Keratinocyte (primary cell): ENCODE measurements around the gene SLCO3A1.
A peak's percentile ranks its signal among the peaks of the same experiment; 100 is the strongest.

Experiments used
- CTCF ChIP-seq, 3 experiments: IDR thresholded peaks in 1 of 3; conservative IDR thresholded peaks in 1 of 3; optimal IDR thresholded peaks in 1 of 3; 2 replicates in 2 of 3; 3 replicates in 1 of 3; pipeline versions ENCODE3 to v1.5.1; 2011; ENCODE audit warnings: low read length in 3 of 3, mild to moderate bottlenecking in 3 of 3, moderate library complexity in 2 of 3, control low read depth in 1 of 3, inconsistent platforms in 1 of 3; ENCODE audit not compliant: insufficient read depth in 2 of 3; ENCODE audit errors: extremely low read depth in 1 of 3
- EZH2 ChIP-seq: IDR thresholded peaks from one replicate; pipeline ENCODE4 v1.6.1; 2012; ENCODE audit warnings: inconsistent platforms, mild to moderate bottlenecking, low read length, moderate library complexity

- peak; percentile 29 to 43 (median 38) for TF ChIP-seq CTCF (optimal IDR thresholded peaks at IDR 0.05 in 1 of 3, IDR thresholded peaks at IDR 0.05 in 1 of 3, conservative IDR thresholded peaks at IDR 0.05 in 1 of 3; ENCODE audit: extremely low read depth in 1 of 3, insufficient read depth in 2 of 3, low read length in 3 of 3)
- no peak for TF ChIP-seq EZH2
These were observed 88.6 kb downstream of the SLCO3A1 start for GRCh38 chr15:91941871-91942658.
